H1 (cell line): ENCODE data around the gene C19orf47. TPM values are rescaled to one million over a fixed set of nuclear protein-coding genes. Genes with fewer than 3 reads are reported as not detected.
A peak's percentile ranks its signal among the peaks of the same experiment; 100 is the strongest.

Source experiments
- CTCF ChIA-PET: fragments of 300-600 bp; sonication (Branson Sonifier 250); formaldehyde crosslinking; loops from one replicate; lab custom pipeline; 2021; ENCODE audit not compliant: partially characterized antibody; lab: Charles Lee
- POLR2A ChIA-PET: fragments of 300-600 bp; sonication (Branson Sonifier 250); formaldehyde crosslinking; loops from one replicate; lab custom pipeline; 2021; ENCODE audit warnings: inconsistent platforms; ENCODE audit not compliant: partially characterized antibody; lab: Charles Lee
- DNase-seq, 2 experiments: peaks; one replicate each; pipeline versions ENCODE4 v3.0.0 to v3.0.0-alpha.2; 2010 to 2022; ENCODE audit warnings: low spot score in 2 of 2, low read depth in 1 of 2, mixed read lengths in 1 of 2
- FAIRE-seq: peaks from 2 replicates; lab custom pipeline; 2011; peaks lifted over from hg19 to GRCh38; lab: Jason Lieb, UNC
- H2AFZ ChIP-seq: 2 replicates; pipeline ENCODE4 v1.8.1; 2012; ENCODE audit warnings: low read length, inconsistent platforms
- H2AK5ac ChIP-seq: 2 replicates; pipeline ENCODE4 v1.6.1; 2013; ENCODE audit warnings: low read depth, low read length
- H2BK120ac ChIP-seq: replicated peaks from 2 replicates; pipeline ENCODE3; 2013; ENCODE audit warnings: low read depth, low read length, inconsistent platforms
- H2BK12ac ChIP-seq: 2 replicates; pipeline ENCODE4 v1.6.1; 2013; ENCODE audit warnings: low read depth, low read length
- H2BK15ac ChIP-seq: 2 replicates; pipeline ENCODE4 v1.6.1; 2013; ENCODE audit warnings: low read length
- H2BK20ac ChIP-seq: 2 replicates; pipeline ENCODE4 v1.6.1; 2013; ENCODE audit warnings: low read length
- H2BK5ac ChIP-seq: 2 replicates; pipeline ENCODE4 v1.6.1; 2013; ENCODE audit warnings: low read depth, low read length
- H3K14ac ChIP-seq: 2 replicates; pipeline ENCODE4 v1.6.1; 2013; ENCODE audit warnings: inconsistent platforms; ENCODE audit not compliant: insufficient read length
- H3K18ac ChIP-seq: 2 replicates; pipeline ENCODE4 v1.6.1; 2013; ENCODE audit warnings: low read length; ENCODE audit errors: extremely low read depth
- H3K23ac ChIP-seq: 2 replicates; pipeline ENCODE4 v1.6.1; 2013; ENCODE audit warnings: inconsistent platforms; ENCODE audit not compliant: insufficient read length
- H3K23me2 ChIP-seq: 2 replicates; pipeline ENCODE4 v1.6.1; 2013; ENCODE audit warnings: low read depth, low read length
- H3K27ac ChIP-seq: 2 replicates; pipeline ENCODE4 v1.6.1; 2011; ENCODE audit warnings: low read depth, low read length, inconsistent platforms
- H3K27me3 ChIP-seq, 4 experiments: replicated peaks in 1 of 4; 1 replicate in 1 of 4; 2 replicates in 3 of 4; pipeline versions ENCODE4 v1.6.1 to v1.8.1; 2011 to 2013; ENCODE audit warnings: low read length in 3 of 4, mild to moderate bottlenecking in 3 of 4, inconsistent platforms in 2 of 4, mixed read lengths in 2 of 4, moderate library complexity in 1 of 4; ENCODE audit not compliant: control insufficient read depth in 3 of 4, insufficient read depth in 3 of 4; ENCODE audit errors: extremely low read depth in 1 of 4
- H3K36me3 ChIP-seq, 4 experiments: 2 replicates each; pipeline versions ENCODE4 v1.6.1 to v1.8.1; 2011 to 2013; ENCODE audit warnings: mild to moderate bottlenecking in 4 of 4, low read length in 3 of 4, moderate library complexity in 2 of 4, control low read depth in 1 of 4, inconsistent platforms in 1 of 4; ENCODE audit not compliant: insufficient read depth in 4 of 4, control insufficient read depth in 2 of 4
- H3K4ac ChIP-seq: replicated peaks from 2 replicates; pipeline ENCODE3; 2013; ENCODE audit warnings: low read length, low read depth, mixed read lengths, inconsistent platforms; ENCODE audit not compliant: insufficient read length
- H3K4me1 ChIP-seq, 4 experiments: replicated peaks in 1 of 4; 1 replicate in 1 of 4; 2 replicates in 3 of 4; pipeline versions ENCODE4 v1.6.1 to v1.8.1; 2011 to 2013; ENCODE audit warnings: low read length in 3 of 4, inconsistent platforms in 2 of 4, mixed read lengths in 1 of 4; ENCODE audit not compliant: insufficient read depth in 4 of 4, control insufficient read depth in 3 of 4
- H3K4me2 ChIP-seq, 2 experiments: 2 replicates each; pipeline versions ENCODE4 v1.6.1 to v1.8.1; 2011 to 2013; ENCODE audit warnings: low read depth in 2 of 2, low read length in 2 of 2, control low read depth in 1 of 2, inconsistent platforms in 1 of 2, mild to moderate bottlenecking in 1 of 2; ENCODE audit not compliant: insufficient read depth in 1 of 2
- H3K4me3 ChIP-seq, 4 experiments: fragments of 200-600, 300-600 bp in 1 of 4; sonication (generic), shearing (Covaris generic), sonication (Bioruptor Twin) in 1 of 4; 2 replicates each; pipeline versions ENCODE4 v1.5.1 to v1.8.1; 2011 to 2016; ENCODE audit warnings: low read length in 4 of 4, low read depth in 3 of 4, control low read depth in 2 of 4, inconsistent platforms in 2 of 4, mild to moderate bottlenecking in 2 of 4, mixed read lengths in 1 of 4, moderate library complexity in 1 of 4; ENCODE audit not compliant: insufficient read depth in 2 of 4; ENCODE audit errors: extremely low read depth in 1 of 4
- H3K56ac ChIP-seq: replicated peaks from 2 replicates; pipeline ENCODE3; 2013; ENCODE audit warnings: low read depth, mild to moderate bottlenecking, mixed read lengths, low read length, inconsistent platforms; ENCODE audit not compliant: insufficient read length
- H3K79me1 ChIP-seq: 2 replicates; pipeline ENCODE4 v1.6.1; 2013; ENCODE audit warnings: low read depth, low read length, control low read depth
- H3K79me2 ChIP-seq, 2 experiments: 2 replicates each; pipeline versions ENCODE4 v1.6.1 to v1.8.1; 2012 to 2013; ENCODE audit warnings: low read length in 2 of 2, mild to moderate bottlenecking in 2 of 2, inconsistent platforms in 1 of 2; ENCODE audit not compliant: insufficient read depth in 2 of 2, control insufficient read depth in 1 of 2
- H3K9ac ChIP-seq, 4 experiments: replicated peaks in 1 of 4; 1 replicate in 1 of 4; 2 replicates in 3 of 4; pipeline versions ENCODE4 v1.6.1 to v1.8.1; 2011 to 2013; ENCODE audit warnings: low read depth in 3 of 4, low read length in 3 of 4, control low read depth in 2 of 4, mild to moderate bottlenecking in 2 of 4, moderate library complexity in 2 of 4, inconsistent platforms in 1 of 4; ENCODE audit errors: extremely low read depth in 1 of 4
- H3K9me3 ChIP-seq, 2 experiments: 2 replicates each; pipeline versions ENCODE4 v1.6.1 to v1.8.1; 2012 to 2013; ENCODE audit warnings: mild to moderate bottlenecking in 2 of 2, moderate library complexity in 2 of 2, control low read depth in 1 of 2, inconsistent platforms in 1 of 2, low read depth in 1 of 2, low read length in 1 of 2, mixed read lengths in 1 of 2; ENCODE audit not compliant: insufficient read depth in 2 of 2
- H4K20me1 ChIP-seq, 2 experiments: replicated peaks in 1 of 2; 2 replicates each; pipeline versions ENCODE3 to v1.8.1; 2011 to 2013; ENCODE audit warnings: inconsistent platforms in 2 of 2, low read length in 2 of 2, mild to moderate bottlenecking in 1 of 2; ENCODE audit not compliant: insufficient read depth in 2 of 2, control insufficient read depth in 1 of 2
- H4K5ac ChIP-seq: 2 replicates; pipeline ENCODE4 v1.6.1; 2013; ENCODE audit warnings: low read length, low read depth, mixed read lengths, inconsistent platforms; ENCODE audit not compliant: insufficient read length
- H4K8ac ChIP-seq: 2 replicates; pipeline ENCODE4 v1.8.0; 2013; ENCODE audit warnings: mild to moderate bottlenecking, moderate library complexity, low read length, inconsistent platforms; ENCODE audit not compliant: insufficient read depth; ENCODE audit errors: extremely low read depth
- H4K91ac ChIP-seq: replicated peaks from 2 replicates; pipeline ENCODE3; 2013; ENCODE audit warnings: low read length, mixed read lengths, inconsistent platforms; ENCODE audit not compliant: insufficient read length
- EP300 ChIP-seq, 2 experiments: IDR thresholded peaks; 1 replicate in 1 of 2; 2 replicates in 1 of 2; pipeline ENCODE4 v1.6.1; 2011 to 2012; ENCODE audit warnings: low read depth in 2 of 2, low read length in 2 of 2, mild to moderate bottlenecking in 2 of 2, borderline replicate concordance in 1 of 2, inconsistent platforms in 1 of 2, moderate library complexity in 1 of 2
- WGBS, 2 experiments: shearing (Covaris generic) in 1 of 2; methylation state at CpG; one replicate each; pipeline versions ENCODE4 v1.1.6 to v1.1.7; 2013 to 2015; ENCODE audit warnings: low lambda C conversion rate in 2 of 2, mixed read lengths in 2 of 2, inconsistent platforms in 1 of 2, low coverage in 1 of 2, missing lambda C conversion rate in 1 of 2; ENCODE audit not compliant: insufficient replicate concordance in 2 of 2, insufficient coverage in 1 of 2, insufficient read length in 1 of 2; ENCODE audit errors: extremely low coverage in 1 of 2, missing lambda C conversion rate in 1 of 2; 5-methylcytosine and 5-hydroxymethylcytosine counted together
- polyA plus RNA-seq, 7 experiments: library from polyadenylated mRNA; depleted of rRNA in 3 of 7; stranded (reverse) in 5 of 7; unstranded in 2 of 7; fragments of >200 nt in 5 of 7; fragments of 200-250 nt in 2 of 7; gene quantifications; 1 replicate in 5 of 7; 2 replicates in 1 of 7; 4 replicates in 1 of 7; pipeline versions ENCODE4 v1.2.1 to v1.2.3, GENCODE V29; 2011 to 2013; ENCODE audit warnings: missing spikeins in 2 of 7, mixed read lengths in 2 of 7
- total RNA-seq: library from RNA; stranded (reverse); fragmentation: NEBNext Ultra II Directional; extraction: Animal tissue kit (Norgen Biotek cat#: 25700); gene quantifications from 2 replicates; pipeline ENCODE4 v1.2.1, GENCODE V29; 2021

The C19orf47 gene
- total and polyA plus RNA-seq, 2 of the 8 experiments (the other 6 are each of a cell fraction or from before 2014, with no cell fraction given): 17.8 to 27.3 TPM

GRCh38 chr19:40279120-40279551, 69.1 kb downstream of the C19orf47 start:
- Histone ChIP-seq H3K27ac (no peak overlapping the region), H2AFZ (no peak overlapping the region), H3K79me2 (peaks cover 9 to 91% of the 10 kb centered on the region in 2 experiments; a peak in 3 of 4 replicates), H3K4me1 (peaks cover 0 to 28% (median 18%) of the 10 kb centered on the region in 4 experiments; a peak in 6 of 7 replicates), H2AK5ac (no peak overlapping the region), H3K23me2 (peaks cover 1% of the 10 kb centered on the region), H4K91ac (no peak overlapping the region), H2BK15ac (no peak overlapping the region), H3K18ac (no peak overlapping the region), H4K8ac (peak overlapping the region; percentile 70; the same call in 1 of the 2 replicates), H3K4me2 (no peak overlapping the region), H3K23ac (no peak overlapping the region), H2BK120ac (no peak overlapping the region), H3K36me3 (peaks cover 0 to 3% (median 0%) of the 10 kb centered on the region in 4 experiments; a peak in 1 of 8 replicates), H2BK5ac (no peak overlapping the region), H3K4ac (no peak overlapping the region), H3K4me3 (no peak overlapping the region), H3K9ac (no peak overlapping the region), H3K79me1 (peaks cover 30% of the 10 kb centered on the region), H3K14ac (no peak overlapping the region), H4K20me1 (peaks cover 7 to 14% of the 10 kb centered on the region in 2 experiments), H4K5ac (no peak overlapping the region), H3K56ac (no peak overlapping the region), H2BK12ac (no peak overlapping the region), H2BK20ac (no peak overlapping the region), H3K9me3 (no peaks in the 10 kb centered on the region), H3K27me3 (no peaks in the 10 kb centered on the region)
- ChIA-PET CTCF (interaction anchor here (0.7 to 2.8 kb wide), 7 partner anchors 9 to 303 kb away, joined by 3 to 12 read pairs (median 4); no protein-coding TSS in a partner anchor), POLR2A (interaction anchor here (1.5 kb wide), 1 partner anchor 9 kb away, joined by 3 read pairs; no protein-coding TSS in a partner anchor)
- WGBS, 2 experiments: 96% methylated on average over 15 of the region's 15 CpGs; no CpG with 5 or more reads in 1 of the 2 experiments
- DNase-seq: no peak
- no peak for FAIRE-seq
- TF ChIP-seq EP300 (IDR thresholded peaks at IDR 0.05; ENCODE audit: borderline replicate concordance in 1 of 2, low read depth in 2 of 2, low read length in 2 of 2): no peak
